GM08714 (cell line): Measurements from ENCODE around the gene METAP1D.

Source experiments
- H3K4me3 ChIP-seq: fragments of 200-500 bp; sonication (Bioruptor generic); 2 replicates; pipeline ENCODE4 v1.5.1; 2014; ENCODE audit warnings: mild to moderate bottlenecking, low read length, inconsistent platforms
- ZNF274 ChIP-seq: IDR thresholded peaks from 2 replicates; pipeline ENCODE4 v1.6.1; 2012; ENCODE audit warnings: mild to moderate bottlenecking, low read depth, low read length

METAP1D gene

GRCh38 chr2:172012677-172013391 is 13.1 kb downstream of the METAP1D start:
- H3K4me3 ChIP-seq = no peak overlapping the region

GRCh38 chr2:172013396-172013795 is 13.6 kb downstream of the METAP1D start:
- TF ChIP-seq ZNF274 = no peak
- H3K4me3 ChIP-seq = no peak overlapping the region

More at GRCh38 chr2:172012677-172013391, 13.1 kb downstream of the METAP1D start:
- TF ChIP-seq ZNF274 = no peak

GRCh38 chr2:172021074-172021931 is 21.6 kb downstream of the METAP1D start:
- no peak for TF ChIP-seq ZNF274
- H3K4me3 ChIP-seq = no peak overlapping the region

- H3K4me3 ChIP-seq = no peak overlapping the region; the same call in 1 of the 2 replicates
- TF ChIP-seq ZNF274 = no peak
These were observed 22.2 kb downstream of the METAP1D start for GRCh38 chr2:172021955-172022354.

GRCh38 chr2:172031536-172031935 is 31.8 kb downstream of the METAP1D start:
- no peak for TF ChIP-seq ZNF274
- no peak overlapping the region for H3K4me3 ChIP-seq

GRCh38 chr2:172038121-172038520 is 38.4 kb downstream of the METAP1D start:
- TF ChIP-seq ZNF274 = no peak
- no peak overlapping the region for H3K4me3 ChIP-seq

- TF ChIP-seq ZNF274 = no peak
- no peak overlapping the region for H3K4me3 ChIP-seq
These were observed 38.9 kb downstream of the METAP1D start for GRCh38 chr2:172038604-172039003.

- no peak for TF ChIP-seq ZNF274
- no peak overlapping the region for H3K4me3 ChIP-seq
These were observed 39.4 kb downstream of the METAP1D start for GRCh38 chr2:172039011-172039704.

- H3K4me3 ChIP-seq = no peak overlapping the region
- no peak for TF ChIP-seq ZNF274
These were observed 40.6 kb downstream of the METAP1D start for GRCh38 chr2:172040311-172040710.

- no peak overlapping the region for H3K4me3 ChIP-seq
- no peak for TF ChIP-seq ZNF274
These were observed 46.4 kb downstream of the METAP1D start for GRCh38 chr2:172046080-172046678.

GRCh38 chr2:172046866-172047565 is 47.3 kb downstream of the METAP1D start:
- no peak overlapping the region for H3K4me3 ChIP-seq
- TF ChIP-seq ZNF274 = no peak

GRCh38 chr2:172047566-172048507 is 48.1 kb downstream of the METAP1D start:
- no peak for TF ChIP-seq ZNF274
- no peak overlapping the region for H3K4me3 ChIP-seq
